PC-3 (cell line): ENCODE data around the gene RFLNA. TPM values are rescaled to one million over a fixed set of nuclear protein-coding genes. Genes with fewer than 3 reads are reported as not detected.

ENCODE experiments used
- ATAC-seq: fragments of 200-7000 bp; cut with Tn5 transposase; 2 replicates; pipeline ENCODE4 v1.9.1; 2020; ENCODE audit warnings: mild to moderate bottlenecking, moderate library complexity
- BruUV-seq: library from RNA; stranded (reverse); fragments of 400-500 nt; replicated peaks from 2 replicates; lab custom pipeline; 2021; lab: Mats Ljungman, UMichigan
- CTCF ChIA-PET: fragments of 300-600 bp; sonication (Branson Sonifier 250); formaldehyde crosslinking; loops from one replicate; lab custom pipeline; 2022; ENCODE audit warnings: antibody characterized with exemption; lab: Charles Lee
- POLR2A ChIA-PET: fragments of 300-600 bp; sonication (Branson Sonifier 250); formaldehyde crosslinking; loops from one replicate; lab custom pipeline; 2022; ENCODE audit warnings: antibody characterized with exemption; ENCODE audit not compliant: unreplicated experiment; lab: Charles Lee
- DNase-seq: peaks from one replicate; pipeline ENCODE4 v3.0.0-alpha.2; 2015
- H2AFZ ChIP-seq: fragments of 300-600 bp; sonication (generic); 2 replicates; pipeline ENCODE4 v1.6.0; 2016; ENCODE audit warnings: antibody characterized with exemption, low read length
- H3F3A ChIP-seq: fragments of 300-600 bp; sonication (generic); one replicate; pipeline ENCODE4 v1.6.0; 2017; ENCODE audit warnings: antibody characterized with exemption, low read length, control low read depth, mild to moderate bottlenecking; ENCODE audit not compliant: unreplicated experiment
- H3K27ac ChIP-seq: fragments of 300-600 bp; sonication (generic); 2 replicates; pipeline ENCODE4 v1.5.1; 2016; ENCODE audit warnings: mild to moderate bottlenecking, low read length
- H3K27me3 ChIP-seq: fragments of 300-600 bp; sonication (generic); 2 replicates; pipeline ENCODE4 v1.6.1; 2016; ENCODE audit warnings: low read length, mixed read lengths
- H3K36me3 ChIP-seq: fragments of 300-600 bp; sonication (generic); 2 replicates; pipeline ENCODE4 v1.6.1; 2016; ENCODE audit warnings: low read depth, mixed run types, low read length, mixed read lengths
- H3K4me1 ChIP-seq: fragments of 300-600 bp; sonication (generic); 2 replicates; pipeline ENCODE4 v1.5.1; 2016; ENCODE audit warnings: low read length; ENCODE audit not compliant: insufficient read depth
- H3K4me2 ChIP-seq: fragments of 300-600 bp; sonication (generic); 2 replicates; pipeline ENCODE4 v1.6.0; 2016; ENCODE audit warnings: low read length
- H3K4me3 ChIP-seq: fragments of 300-600 bp; sonication (generic); 2 replicates; pipeline ENCODE4 v1.5.1; 2016; ENCODE audit warnings: mild to moderate bottlenecking, low read length, mixed read lengths
- H3K79me2 ChIP-seq: fragments of 300-600 bp; sonication (generic); 2 replicates; pipeline ENCODE4 v1.6.1; 2017; ENCODE audit warnings: low read length, mixed read lengths
- H3K9ac ChIP-seq: fragments of 300-600 bp; sonication (generic); 2 replicates; pipeline ENCODE4 v1.6.0; 2016; ENCODE audit warnings: mild to moderate bottlenecking, low read length
- H3K9me2 ChIP-seq: fragments of 300-600 bp; sonication (generic); replicated peaks from 2 replicates; pipeline ENCODE4 v1.6.1; 2016; ENCODE audit warnings: mixed run types, low read length, mixed read lengths
- H3K9me3 ChIP-seq: fragments of 300-600 bp; sonication (generic); 2 replicates; pipeline ENCODE4 v1.6.1; 2016; ENCODE audit warnings: low read length, mixed read lengths
- H4K20me1 ChIP-seq: fragments of 300-600 bp; sonication (generic); 2 replicates; pipeline ENCODE4 v1.6.1; 2016; ENCODE audit warnings: low read length, mixed read lengths
- EZH2 ChIP-seq: fragments of 300-600 bp; sonication (generic); IDR thresholded peaks from one replicate; pipeline ENCODE4 v1.6.1; 2017; ENCODE audit warnings: antibody characterized with exemption, mild to moderate bottlenecking, low read length; ENCODE audit not compliant: unreplicated experiment
- EZH2phosphoT487 ChIP-seq: fragments of 300-600 bp; sonication (generic); IDR thresholded peaks from 2 replicates; pipeline ENCODE4 v1.6.1; 2018; ENCODE audit warnings: mild to moderate bottlenecking, antibody characterized with exemption, low read length, borderline replicate concordance
- intact Hi-C: fragments of 100-400 bp; cut with micrococcal nuclease; formaldehyde crosslinking; loops from 2 replicates; pipeline ENCODE4 v1.9.0; 2023
- total RNA-seq: library from RNA; depleted of rRNA; stranded (reverse); fragments of >200 nt; gene quantifications from 2 replicates; pipeline ENCODE4 v1.2.3, GENCODE V29; 2014
- TF ChIP-seq, protein P1 (sequence below): fragments of 300-600 bp; sonication (generic); conservative IDR thresholded peaks from 2 replicates; pipeline ENCODE4 v1.5.1; 2017; ENCODE audit warnings: antibody characterized with exemption, low read depth, mild to moderate bottlenecking, low read length

The RFLNA gene
- total RNA-seq, 1 experiment from 2014 or later: not detected

GRCh38 chr12:124286414-124286813 is 8.5 kb upstream of the RFLNA start:
- ChIA-PET CTCF (no interaction called here), POLR2A (no interaction called here)
- Histone ChIP-seq H3K36me3 (no peaks in the 10 kb centered on the region), H3K27me3 (peaks cover 84% of the 10 kb centered on the region), H3K4me3 (no peak overlapping the region), H3K79me2 (no peaks in the 10 kb centered on the region), H3F3A (no peaks in the 10 kb centered on the region), H3K9me3 (no peaks in the 10 kb centered on the region), H3K4me2 (no peak overlapping the region), H3K4me1 (no peaks in the 10 kb centered on the region), H3K27ac (no peak overlapping the region), H2AFZ (no peak overlapping the region), H3K9ac (no peak overlapping the region), H4K20me1 (no peaks in the 10 kb centered on the region), H3K9me2 (no peaks in the 10 kb centered on the region)
- TF ChIP-seq, protein P1, sequence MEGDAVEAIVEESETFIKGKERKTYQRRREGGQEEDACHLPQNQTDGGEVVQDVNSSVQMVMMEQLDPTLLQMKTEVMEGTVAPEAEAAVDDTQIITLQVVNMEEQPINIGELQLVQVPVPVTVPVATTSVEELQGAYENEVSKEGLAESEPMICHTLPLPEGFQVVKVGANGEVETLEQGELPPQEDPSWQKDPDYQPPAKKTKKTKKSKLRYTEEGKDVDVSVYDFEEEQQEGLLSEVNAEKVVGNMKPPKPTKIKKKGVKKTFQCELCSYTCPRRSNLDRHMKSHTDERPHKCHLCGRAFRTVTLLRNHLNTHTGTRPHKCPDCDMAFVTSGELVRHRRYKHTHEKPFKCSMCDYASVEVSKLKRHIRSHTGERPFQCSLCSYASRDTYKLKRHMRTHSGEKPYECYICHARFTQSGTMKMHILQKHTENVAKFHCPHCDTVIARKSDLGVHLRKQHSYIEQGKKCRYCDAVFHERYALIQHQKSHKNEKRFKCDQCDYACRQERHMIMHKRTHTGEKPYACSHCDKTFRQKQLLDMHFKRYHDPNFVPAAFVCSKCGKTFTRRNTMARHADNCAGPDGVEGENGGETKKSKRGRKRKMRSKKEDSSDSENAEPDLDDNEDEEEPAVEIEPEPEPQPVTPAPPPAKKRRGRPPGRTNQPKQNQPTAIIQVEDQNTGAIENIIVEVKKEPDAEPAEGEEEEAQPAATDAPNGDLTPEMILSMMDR: no peak
- no peak for TF ChIP-seq EZH2phosphoT487
- no peak for TF ChIP-seq EZH2
- ATAC-seq: no peak
- no peak for DNase-seq
- intact Hi-C loops: no loop called here
- no TSS peak for BruUV-seq

DNA sequence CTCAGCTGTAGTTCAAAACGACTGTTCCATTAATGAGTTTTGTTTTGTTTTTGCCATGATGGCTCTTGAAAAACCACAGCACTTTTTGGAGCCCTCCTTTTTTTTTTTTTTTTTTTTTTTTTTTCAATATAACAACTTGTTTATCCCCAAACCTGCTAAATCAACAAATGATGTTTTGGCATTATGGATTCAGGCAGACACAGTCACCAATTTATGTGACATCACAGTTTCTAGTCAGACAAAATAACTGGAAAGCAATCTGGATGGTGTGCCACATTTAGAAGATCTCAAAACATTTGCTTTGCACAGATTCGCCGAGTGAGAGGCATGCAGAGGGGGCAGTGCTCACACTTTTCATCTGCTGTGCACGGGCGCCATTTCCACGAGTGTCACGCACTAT is 7.9 kb upstream of the RFLNA start:
- CTCF ChIA-PET: no interaction called here
- POLR2A ChIA-PET: no interaction called here

DNA sequence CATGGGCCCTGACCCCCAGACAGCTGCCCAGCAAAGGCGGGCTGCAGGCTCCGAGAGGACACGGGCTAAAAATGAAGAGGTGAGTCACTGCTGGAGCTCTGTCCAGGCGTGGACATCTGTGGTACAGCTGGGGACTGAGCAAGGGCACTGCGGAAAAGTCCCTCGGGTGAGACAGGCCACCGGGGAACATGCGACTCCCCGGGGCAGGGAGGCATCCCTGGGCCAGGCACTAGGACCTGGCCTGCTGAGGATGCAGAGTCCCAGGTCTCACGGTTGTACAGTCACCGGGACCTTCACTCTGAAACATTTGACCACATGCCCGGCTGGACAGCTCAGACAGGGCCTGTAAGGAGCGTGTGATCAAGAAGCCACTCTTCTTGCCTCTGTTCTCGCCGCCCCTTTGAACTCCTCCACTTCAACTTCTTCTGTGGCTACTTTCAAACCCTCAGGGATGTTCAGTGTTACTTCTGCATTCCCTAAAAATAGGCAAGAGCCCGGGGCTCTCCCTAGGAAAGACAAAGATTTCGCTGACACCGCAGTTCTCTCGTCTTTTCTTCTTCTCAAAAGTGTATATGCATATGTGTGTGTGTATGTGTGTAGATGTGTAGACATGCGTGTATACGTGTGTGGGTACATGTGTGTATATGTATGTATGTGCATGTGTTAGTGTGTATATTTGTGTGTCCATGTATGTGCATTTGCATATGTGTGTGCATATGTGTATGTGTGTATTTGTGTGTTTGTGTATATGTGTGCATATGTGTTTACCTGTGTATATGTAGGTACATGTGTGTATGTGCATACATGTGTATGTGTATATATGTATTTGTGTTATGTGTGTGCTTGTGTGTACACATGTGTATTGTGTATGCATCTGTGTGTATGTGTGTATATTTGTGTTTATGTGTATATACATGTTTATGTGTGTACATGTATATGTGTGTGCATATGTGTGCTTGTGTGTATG is 5.0 kb upstream of the RFLNA start:
- no peak overlapping the region for H3K4me3 ChIP-seq
- H2AFZ ChIP-seq: no peak overlapping the region
- H3K27me3 ChIP-seq: peaks cover 78% of the 10 kb centered on the region
- H3K9me3 ChIP-seq: no peaks in the 10 kb centered on the region
- H3K79me2 ChIP-seq: no peaks in the 10 kb centered on the region
- H3K27ac ChIP-seq: no peak overlapping the region
- no peak overlapping the region for H3K4me2 ChIP-seq
- DNase-seq: no peak
- peak; percentile 33 for ATAC-seq
- no peaks in the 10 kb centered on the region for H3K9me2 ChIP-seq
- intact Hi-C loops: no loop called here
- no peaks in the 10 kb centered on the region for H4K20me1 ChIP-seq
- H3K4me1 ChIP-seq: no peaks in the 10 kb centered on the region
- POLR2A ChIA-PET: no interaction called here
- TF ChIP-seq EZH2: no peak
- no peaks in the 10 kb centered on the region for H3K36me3 ChIP-seq
- H3K9ac ChIP-seq: no peak overlapping the region
- no peaks in the 10 kb centered on the region for H3F3A ChIP-seq
- CTCF ChIA-PET: no interaction called here
- no TSS peak for BruUV-seq

More for the DNA sequence above, 7.9 kb upstream of the RFLNA start:
- no peak overlapping the region for H3K4me2 ChIP-seq
- no peaks in the 10 kb centered on the region for H3K9me3 ChIP-seq
- no peaks in the 10 kb centered on the region for H3K79me2 ChIP-seq
- H3K9ac ChIP-seq: no peak overlapping the region
- intact Hi-C loops: no loop called here
- BruUV-seq: no TSS peak
- ATAC-seq (no peak), DNase-seq (no peak)
- H3K36me3 ChIP-seq: no peaks in the 10 kb centered on the region
- no peak overlapping the region for H2AFZ ChIP-seq
- no peaks in the 10 kb centered on the region for H4K20me1 ChIP-seq
- TF ChIP-seq EZH2phosphoT487: no peak
- H3F3A ChIP-seq: no peaks in the 10 kb centered on the region
- no peaks in the 10 kb centered on the region for H3K4me1 ChIP-seq
- no peak overlapping the region for H3K27ac ChIP-seq
- no peaks in the 10 kb centered on the region for H3K9me2 ChIP-seq
- peaks cover 83% of the 10 kb centered on the region for H3K27me3 ChIP-seq
- H3K4me3 ChIP-seq: no peak overlapping the region
